ENCODE measurements around the gene COBLL1. TPM values are rescaled to one million over a fixed set of nuclear protein-coding genes. Genes with fewer than 3 reads are reported as not detected.
"Not testable (repeated sequence)": the region's sequence is repeated elsewhere in the genome, so short reads cannot be mapped to it uniquely, and the experiment has no call there.

The COBLL1 gene
- total and polyA plus RNA-seq, 3 donors from 2014 or later, result 5.4 to 17.3 (median 14.5) TPM

GRCh38 chr2:164761737-164762460 lies 79.7 kb downstream of the COBLL1 start:
- intact Hi-C loops (cut with DNase I; ENCODE audit: low total_unique reads), result no loop called here
- Histone ChIP-seq H3K36me3 (ENCODE audit: low read depth, missing control alignments) (no peaks in the 10 kb centered on the region), H3K9me3 (no peaks in the 10 kb centered on the region), H3K4me1 (no peaks in the 10 kb centered on the region), H3K4me3 (no peak overlapping the region), H3K27me3 (no peaks in the 10 kb centered on the region), H3K27ac (no peak overlapping the region)
- no peak for TF ChIP-seq POLR2A (IDR thresholded peaks at IDR 0.05)
- no peak for TF ChIP-seq CTCF (IDR thresholded peaks at IDR 0.05)
- no peak for DNase-seq
- WGBS, 2 donors, result 77 to 83% methylated on average over 1 of the region's 1 CpG

- intact Hi-C loops (cut with DNase I; ENCODE audit: low total_unique reads); H3K27me3 ChIP-seq; H3K27ac ChIP-seq; DNase-seq; H3K9me3 ChIP-seq; H3K36me3 ChIP-seq (ENCODE audit: low read depth, missing control alignments); H3K4me3 ChIP-seq; H3K4me1 ChIP-seq: not testable (repeated sequence)
- 90 to 96% methylated on average over 9 of the region's 9 CpGs for WGBS, 2 donors
These were observed 80.4 kb downstream of the COBLL1 start for GRCh38 chr2:164761201-164761600.

- H3K9me3 ChIP-seq, result no peaks in the 10 kb centered on the region
- peaks cover 4% of the 10 kb centered on the region for H3K4me1 ChIP-seq
- no peaks in the 10 kb centered on the region for H3K36me3 ChIP-seq (ENCODE audit: low read depth, missing control alignments)
- no peak for TF ChIP-seq CTCF (IDR thresholded peaks at IDR 0.05)
- TF ChIP-seq POLR2A (IDR thresholded peaks at IDR 0.05), result no peak
- no peak overlapping the region for H3K4me3 ChIP-seq
- no peak for DNase-seq
- H3K27ac ChIP-seq, result no peak overlapping the region
- WGBS, 2 donors, result 0 to 72% methylated on average over 1 to 2 of the region's 2 CpGs
- intact Hi-C loops (cut with DNase I; ENCODE audit: low total_unique reads), result no loop called here
- no peaks in the 10 kb centered on the region for H3K27me3 ChIP-seq
These were observed 81.4 kb downstream of the COBLL1 start for GRCh38 chr2:164760179-164760578.

GRCh38 chr2:164757934-164758695 lies 83.5 kb downstream of the COBLL1 start:
- no peaks in the 10 kb centered on the region for H3K27me3 ChIP-seq
- TF ChIP-seq POLR2A (IDR thresholded peaks at IDR 0.05) (no peak), CTCF (IDR thresholded peaks at IDR 0.05) (no peak)
- intact Hi-C loops (cut with DNase I; ENCODE audit: low total_unique reads), result no loop called here
- no peak for DNase-seq
- H3K27ac ChIP-seq, result no peak overlapping the region
- WGBS, 2 donors, result 83 to 87% methylated on average over 2 of the region's 2 CpGs
- no peaks in the 10 kb centered on the region for H3K36me3 ChIP-seq (ENCODE audit: low read depth, missing control alignments)
- no peaks in the 10 kb centered on the region for H3K9me3 ChIP-seq
- no peak overlapping the region for H3K4me3 ChIP-seq
- peaks cover 4% of the 10 kb centered on the region for H3K4me1 ChIP-seq

- H3K4me1 ChIP-seq, result peaks cover 4% of the 10 kb centered on the region
- H3K27me3 ChIP-seq, result no peaks in the 10 kb centered on the region
- no peaks in the 10 kb centered on the region for H3K36me3 ChIP-seq (ENCODE audit: low read depth, missing control alignments)
- H3K27ac ChIP-seq, result no peak overlapping the region
- no peak for DNase-seq
- H3K9me3 ChIP-seq, result no peaks in the 10 kb centered on the region
- no peak for TF ChIP-seq POLR2A (IDR thresholded peaks at IDR 0.05)
- TF ChIP-seq CTCF (IDR thresholded peaks at IDR 0.05), result no peak
- WGBS, 2 donors, result 41 to 69% methylated on average over 2 of the region's 2 CpGs
- intact Hi-C loops (cut with DNase I; ENCODE audit: low total_unique reads), result no loop called here
- H3K4me3 ChIP-seq, result no peak overlapping the region
These were observed 84.8 kb downstream of the COBLL1 start for GRCh38 chr2:164756773-164757172.
